ENCODE results near the gene CREG2. TPM values are rescaled to one million over a fixed set of nuclear protein-coding genes. Genes with fewer than 3 reads are reported as not detected.

The CREG2 gene
- total RNA-seq, 1 experiment from 2014 or later = 0.21 TPM

DNA sequence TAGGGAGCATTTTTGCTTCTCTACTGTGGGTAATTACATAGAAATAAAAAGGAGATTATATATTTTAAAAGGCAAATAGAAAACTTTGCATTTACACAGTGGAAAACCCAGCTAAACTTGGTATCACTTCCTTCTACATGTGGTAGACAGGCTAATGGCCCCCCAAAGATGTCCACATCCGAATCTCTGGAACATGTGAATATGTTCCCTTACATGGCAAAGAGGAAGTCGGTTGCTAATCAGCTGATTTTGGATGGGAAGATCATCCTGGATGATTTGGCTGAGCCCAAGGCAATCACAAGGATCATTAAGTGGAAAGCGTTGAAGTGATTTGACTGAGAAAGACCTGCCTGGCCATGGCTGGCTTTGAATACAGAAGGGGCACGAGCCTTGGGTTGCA lies 26.2 kb downstream of the CREG2 start:
- H3K36me3 ChIP-seq (ENCODE audit: control insufficient read depth, insufficient read depth, low read length) = no peaks in the 10 kb centered on the region
- H3K27me3 ChIP-seq (ENCODE audit: control insufficient read depth, insufficient read depth, low read length) = 0 out of 2 replicates have a peak, but pooled peaks cover 3% of the 10 kb centered on the region
- in situ Hi-C loops (cut with HindIII; ENCODE audit: low pct_unique_long_range_greater_than_20kb, low sequenced_read_pairs) = no loop called here
- CTCF ChIA-PET = no interaction called here
- H3K4me1 ChIP-seq (ENCODE audit: control insufficient read depth, insufficient read depth, low read length) = no peaks in the 10 kb centered on the region
- POLR2A ChIA-PET = no interaction called here
- BruUV-seq (replicated peaks) = no TSS peak
- DNase-seq (ENCODE audit: low read depth, low spot score) (no peak), ATAC-seq (no peak)
- H3K4me3 ChIP-seq (ENCODE audit: low read depth in 2 of 2, low read length in 2 of 2) = no peak overlapping the region
- no peak for TF ChIP-seq POLR2AphosphoS5 (IDR thresholded peaks at IDR 0.05; ENCODE audit: low read depth, low read length)
- TF ChIP-seq, protein P1, sequence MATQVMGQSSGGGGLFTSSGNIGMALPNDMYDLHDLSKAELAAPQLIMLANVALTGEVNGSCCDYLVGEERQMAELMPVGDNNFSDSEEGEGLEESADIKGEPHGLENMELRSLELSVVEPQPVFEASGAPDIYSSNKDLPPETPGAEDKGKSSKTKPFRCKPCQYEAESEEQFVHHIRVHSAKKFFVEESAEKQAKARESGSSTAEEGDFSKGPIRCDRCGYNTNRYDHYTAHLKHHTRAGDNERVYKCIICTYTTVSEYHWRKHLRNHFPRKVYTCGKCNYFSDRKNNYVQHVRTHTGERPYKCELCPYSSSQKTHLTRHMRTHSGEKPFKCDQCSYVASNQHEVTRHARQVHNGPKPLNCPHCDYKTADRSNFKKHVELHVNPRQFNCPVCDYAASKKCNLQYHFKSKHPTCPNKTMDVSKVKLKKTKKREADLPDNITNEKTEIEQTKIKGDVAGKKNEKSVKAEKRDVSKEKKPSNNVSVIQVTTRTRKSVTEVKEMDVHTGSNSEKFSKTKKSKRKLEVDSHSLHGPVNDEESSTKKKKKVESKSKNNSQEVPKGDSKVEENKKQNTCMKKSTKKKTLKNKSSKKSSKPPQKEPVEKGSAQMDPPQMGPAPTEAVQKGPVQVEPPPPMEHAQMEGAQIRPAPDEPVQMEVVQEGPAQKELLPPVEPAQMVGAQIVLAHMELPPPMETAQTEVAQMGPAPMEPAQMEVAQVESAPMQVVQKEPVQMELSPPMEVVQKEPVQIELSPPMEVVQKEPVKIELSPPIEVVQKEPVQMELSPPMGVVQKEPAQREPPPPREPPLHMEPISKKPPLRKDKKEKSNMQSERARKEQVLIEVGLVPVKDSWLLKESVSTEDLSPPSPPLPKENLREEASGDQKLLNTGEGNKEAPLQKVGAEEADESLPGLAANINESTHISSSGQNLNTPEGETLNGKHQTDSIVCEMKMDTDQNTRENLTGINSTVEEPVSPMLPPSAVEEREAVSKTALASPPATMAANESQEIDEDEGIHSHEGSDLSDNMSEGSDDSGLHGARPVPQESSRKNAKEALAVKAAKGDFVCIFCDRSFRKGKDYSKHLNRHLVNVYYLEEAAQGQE (IDR thresholded peaks at IDR 0.05; ENCODE audit: insufficient read depth in 1 of 2, low read depth in 2 of 2, low read length in 1 of 2) = no peak
- intact Hi-C loops (cut with micrococcal nuclease; ENCODE audit: unreplicated experiment) = no loop called here
- no peak overlapping the region for H3K27ac ChIP-seq (ENCODE audit: low read length)
- H3K9me3 ChIP-seq (ENCODE audit: control insufficient read depth, insufficient read depth, low read depth, low read length) = no peaks in the 10 kb centered on the region

DNA sequence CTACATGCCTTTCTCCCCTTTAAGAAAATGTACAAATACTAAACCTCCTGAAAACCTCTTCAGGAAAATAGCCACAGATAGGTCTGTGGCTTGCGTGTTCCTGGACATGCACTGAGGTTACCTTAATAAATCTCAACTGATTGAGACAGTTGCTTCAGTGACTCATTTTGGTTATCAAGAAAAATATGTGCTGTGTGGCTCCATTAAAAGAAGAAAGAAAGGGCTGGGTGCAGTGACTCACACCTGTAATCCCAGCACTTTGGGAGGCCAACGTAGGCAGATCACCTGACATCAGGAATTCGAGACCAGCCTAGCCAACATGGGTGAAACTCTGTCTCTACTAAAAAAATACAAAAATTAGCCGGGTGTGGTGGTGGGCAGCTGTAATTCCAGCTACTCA lies 27.1 kb downstream of the CREG2 start:
- POLR2A ChIA-PET = no interaction called here
- Histone ChIP-seq H3K4me1 (ENCODE audit: control insufficient read depth, insufficient read depth, low read length) (no peaks in the 10 kb centered on the region), H3K4me3 (ENCODE audit: low read depth in 2 of 2, low read length in 2 of 2) (no peak overlapping the region), H3K27ac (ENCODE audit: low read length) (no peak overlapping the region), H3K27me3 (ENCODE audit: control insufficient read depth, insufficient read depth, low read length) (0 out of 2 replicates have a peak, but pooled peaks cover 3% of the 10 kb centered on the region), H3K36me3 (ENCODE audit: control insufficient read depth, insufficient read depth, low read length) (no peaks in the 10 kb centered on the region), H3K9me3 (ENCODE audit: control insufficient read depth, insufficient read depth, low read depth, low read length) (no peaks in the 10 kb centered on the region)
- TF ChIP-seq SIN3A (IDR thresholded peaks at IDR 0.05; ENCODE audit: borderline replicate concordance, insufficient read depth, low read depth, low read length) = no peak
- no peak for TF ChIP-seq TCF7L2 (IDR thresholded peaks at IDR 0.05; ENCODE audit: low read depth, low read length)
- TF ChIP-seq, protein P1 (IDR thresholded peaks at IDR 0.05; ENCODE audit: insufficient read depth in 1 of 2, low read depth in 2 of 2, low read length in 1 of 2) = no peak
- DNase-seq (ENCODE audit: low read depth, low spot score) = no peak
- ATAC-seq = no peak
- in situ Hi-C loops (cut with HindIII; ENCODE audit: low pct_unique_long_range_greater_than_20kb, low sequenced_read_pairs) = no loop called here
- CTCF ChIA-PET = interaction anchor here (0.6 kb wide), 1 partner anchor 15 kb away, joined by 11 read pairs; no protein-coding TSS in a partner anchor
- intact Hi-C loops (cut with micrococcal nuclease; ENCODE audit: unreplicated experiment) = no loop called here
- no TSS peak for BruUV-seq (replicated peaks)

DNA sequence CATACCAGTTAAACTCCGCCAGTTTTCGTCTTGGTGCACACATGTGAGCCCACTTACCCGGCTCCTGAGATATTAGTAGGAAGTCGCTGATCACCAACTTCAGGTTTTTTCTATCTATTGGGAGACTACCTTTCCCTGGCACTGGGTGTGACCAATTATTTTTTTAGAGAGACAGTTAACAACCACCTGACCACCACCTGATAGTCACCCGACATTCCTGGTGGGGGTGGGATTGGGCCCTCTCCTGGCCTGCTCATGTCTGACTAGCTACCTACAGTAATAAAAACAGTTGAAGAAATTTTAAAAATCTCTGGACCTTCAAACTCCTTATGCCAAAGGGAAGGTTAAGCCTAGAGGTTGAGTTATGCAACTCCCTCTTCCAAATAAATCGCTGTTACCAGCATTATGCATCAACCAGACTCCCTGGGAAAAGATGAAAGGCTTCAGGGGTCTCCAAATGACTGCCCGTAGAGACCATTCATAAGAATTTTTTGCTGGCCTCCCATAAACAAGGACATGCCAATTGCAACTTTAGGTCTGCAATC lies 27.8 kb downstream of the CREG2 start:
- DNase-seq (ENCODE audit: low read depth, low spot score) (no peak), ATAC-seq (no peak)
- BruUV-seq (replicated peaks) = no TSS peak
- in situ Hi-C loops (cut with HindIII; ENCODE audit: low pct_unique_long_range_greater_than_20kb, low sequenced_read_pairs) (no loop called here), intact Hi-C loops (cut with micrococcal nuclease; ENCODE audit: unreplicated experiment) (no loop called here)
- ChIA-PET CTCF (no interaction called here), POLR2A (no interaction called here)
- TF ChIP-seq, protein P2, sequence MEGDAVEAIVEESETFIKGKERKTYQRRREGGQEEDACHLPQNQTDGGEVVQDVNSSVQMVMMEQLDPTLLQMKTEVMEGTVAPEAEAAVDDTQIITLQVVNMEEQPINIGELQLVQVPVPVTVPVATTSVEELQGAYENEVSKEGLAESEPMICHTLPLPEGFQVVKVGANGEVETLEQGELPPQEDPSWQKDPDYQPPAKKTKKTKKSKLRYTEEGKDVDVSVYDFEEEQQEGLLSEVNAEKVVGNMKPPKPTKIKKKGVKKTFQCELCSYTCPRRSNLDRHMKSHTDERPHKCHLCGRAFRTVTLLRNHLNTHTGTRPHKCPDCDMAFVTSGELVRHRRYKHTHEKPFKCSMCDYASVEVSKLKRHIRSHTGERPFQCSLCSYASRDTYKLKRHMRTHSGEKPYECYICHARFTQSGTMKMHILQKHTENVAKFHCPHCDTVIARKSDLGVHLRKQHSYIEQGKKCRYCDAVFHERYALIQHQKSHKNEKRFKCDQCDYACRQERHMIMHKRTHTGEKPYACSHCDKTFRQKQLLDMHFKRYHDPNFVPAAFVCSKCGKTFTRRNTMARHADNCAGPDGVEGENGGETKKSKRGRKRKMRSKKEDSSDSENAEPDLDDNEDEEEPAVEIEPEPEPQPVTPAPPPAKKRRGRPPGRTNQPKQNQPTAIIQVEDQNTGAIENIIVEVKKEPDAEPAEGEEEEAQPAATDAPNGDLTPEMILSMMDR (IDR thresholded peaks at IDR 0.05) = no peak
- no peak for TF ChIP-seq TCF7L2 (IDR thresholded peaks at IDR 0.05; ENCODE audit: low read depth, low read length)
- TF ChIP-seq, protein P1 (IDR thresholded peaks at IDR 0.05; ENCODE audit: insufficient read depth in 1 of 2, low read depth in 2 of 2, low read length in 1 of 2) = no peak
- no peak for TF ChIP-seq SIN3A (IDR thresholded peaks at IDR 0.05; ENCODE audit: borderline replicate concordance, insufficient read depth, low read depth, low read length)
- TF ChIP-seq POLR2AphosphoS5 (IDR thresholded peaks at IDR 0.05; ENCODE audit: low read depth, low read length) = no peak
- Histone ChIP-seq H3K27me3 (ENCODE audit: control insufficient read depth, insufficient read depth, low read length) (0 out of 2 replicates have a peak, but pooled peaks cover 3% of the 10 kb centered on the region), H3K4me3 (ENCODE audit: low read depth in 2 of 2, low read length in 2 of 2) (no peak overlapping the region), H3K9me3 (ENCODE audit: control insufficient read depth, insufficient read depth, low read depth, low read length) (no peaks in the 10 kb centered on the region), H3K27ac (ENCODE audit: low read length) (no peak overlapping the region), H3K36me3 (ENCODE audit: control insufficient read depth, insufficient read depth, low read length) (no peaks in the 10 kb centered on the region), H3K4me1 (ENCODE audit: control insufficient read depth, insufficient read depth, low read length) (no peaks in the 10 kb centered on the region)
